K562 (cell line): Measurements from ENCODE around the gene ATXN1. TPM values are rescaled to one million over a fixed set of nuclear protein-coding genes. Genes with fewer than 3 reads are reported as not detected.

Source experiments
- BCOR ChIP-seq: fragments of 450-650 bp; IDR thresholded peaks from 2 replicates; pipeline ENCODE4 v1.6.1; 2016
- CAMTA2 ChIP-seq: fragments of 250-450 bp; sonication (Bioruptor Pico); conservative IDR thresholded peaks from 2 replicates; pipeline ENCODE4 v1.5.1; 2022
- ERF ChIP-seq: fragments of 450-650 bp; formaldehyde crosslinking; IDR thresholded peaks from 2 replicates; pipeline ENCODE4 v1.4.0; 2020; ENCODE audit warnings: mild to moderate bottlenecking, mixed read lengths
- FOXA3 ChIP-seq, 2 experiments: fragments of 450-650 bp in 1 of 2; sonication (generic) in 1 of 2; formaldehyde crosslinking; IDR thresholded peaks in 1 of 2; conservative IDR thresholded peaks in 1 of 2; 2 replicates each; pipeline versions ENCODE4 v1.4.0 to v1.8.0; 2020 to 2022; ENCODE audit warnings: mild to moderate bottlenecking in 2 of 2, missing genetic modification reagents in 1 of 2
- FUS ChIP-seq: fragments of 200-400 bp; formaldehyde crosslinking; optimal IDR thresholded peaks from 2 replicates; pipeline ENCODE3; 2017; ENCODE audit warnings: low read depth, low read length
- GTF2F1 ChIP-seq: IDR thresholded peaks from 2 replicates; pipeline ENCODE4 v1.6.1; 2011; ENCODE audit warnings: low read depth, low read length, improper control_type of control experiment
- MCM5 ChIP-seq: fragments of 450-650 bp; IDR thresholded peaks from 2 replicates; pipeline ENCODE4 v1.6.1; 2016; ENCODE audit warnings: low read depth
- NFE2L1 ChIP-seq: fragments of 450-650 bp; IDR thresholded peaks from 2 replicates; pipeline ENCODE4 v1.6.1; 2016; ENCODE audit warnings: missing genetic modification characterization, low read depth, mild to moderate bottlenecking, missing compliant biosample characterization, moderate library complexity, borderline replicate concordance
- PRMT5 ChIP-seq: sonication (generic); formaldehyde crosslinking; IDR thresholded peaks from 2 replicates; pipeline ENCODE4 v1.5.0; 2020; ENCODE audit warnings: missing genetic modification reagents
- PURB ChIP-seq: sonication (generic); formaldehyde crosslinking; IDR thresholded peaks from 2 replicates; pipeline ENCODE4 v1.9.0; 2021; ENCODE audit warnings: low read depth, mild to moderate bottlenecking, missing genetic modification reagents
- SMC3 ChIP-seq: conservative IDR thresholded peaks from 2 replicates; pipeline ENCODE4 v1.6.1; 2011; ENCODE audit warnings: low read depth, low read length, improper control_type of control experiment; ENCODE audit not compliant: insufficient read depth
- TAF9B ChIP-seq: fragments of 450-650 bp; IDR thresholded peaks from 2 replicates; pipeline ENCODE4 v1.6.1; 2018; ENCODE audit warnings: mild to moderate bottlenecking; ENCODE audit not compliant: partially characterized antibody
- TCF7 ChIP-seq: sonication (generic); IDR thresholded peaks from 2 replicates; pipeline ENCODE4 v1.6.1; 2016; ENCODE audit warnings: antibody characterized with exemption, borderline replicate concordance
- TCF7L2 ChIP-seq: fragments of 150-350 bp; IDR thresholded peaks from 2 replicates; pipeline ENCODE4 v1.6.1; 2016; ENCODE audit warnings: low read depth, mild to moderate bottlenecking, low read length, moderate library complexity
- ZC3H8 ChIP-seq: fragments of 450-650 bp; IDR thresholded peaks from 2 replicates; pipeline ENCODE4 v1.6.1; 2017
- ZKSCAN1 ChIP-seq: fragments of 150-350 bp; IDR thresholded peaks from 2 replicates; pipeline ENCODE4 v1.6.1; 2016; ENCODE audit warnings: low read depth, low read length
- polyA plus RNA-seq, 8 experiments: library from polyadenylated mRNA; depleted of rRNA in 4 of 8; stranded (reverse) in 5 of 8; unstranded in 3 of 8; fragments of >200 nt; fragmentation: Nextera tagmentation in 2 of 8; fragmentation: Illumina TruSeq in 1 of 8; extraction: Ambion mirVana in 2 of 8; extraction: Trizol in 1 of 8; gene quantifications; 2 replicates each; pipeline versions ENCODE4 v1.2.1 to v1.2.3, GENCODE V29; 2011 to 2014; ENCODE audit warnings: inconsistent platforms in 1 of 8, missing spikeins in 1 of 8
- total RNA-seq, 7 experiments: library from RNA; depleted of rRNA in 6 of 7; stranded (reverse); fragments of >200 nt in 6 of 7; fragmentation: Illumina TruSeq in 2 of 7; extraction: Trizol in 2 of 7; gene quantifications; 2 replicates each; pipeline versions ENCODE4 v1.2.1 to v1.2.3, GENCODE V29; 2011 to 2021; ENCODE audit warnings: low replicate concordance in 1 of 7
- TF ChIP-seq, protein P1 (sequence below): sonication (generic); formaldehyde crosslinking; IDR thresholded peaks from 2 replicates; pipeline ENCODE4 v1.8.0; 2022; ENCODE audit warnings: mild to moderate bottlenecking, missing genetic modification reagents, borderline replicate concordance
- TF ChIP-seq, protein P2 (sequence below): fragments of 450-650 bp; IDR thresholded peaks from 2 replicates; pipeline ENCODE4 v1.6.1; 2018; ENCODE audit warnings: mild to moderate bottlenecking, low read depth; ENCODE audit not compliant: partially characterized antibody
- TF ChIP-seq, protein P3 (sequence below): fragments of 250-450 bp; sonication (Bioruptor Pico); IDR thresholded peaks from 2 replicates; pipeline ENCODE4 v1.4.0; 2020; ENCODE audit warnings: mild to moderate bottlenecking
- TF ChIP-seq, protein P4 (sequence below), 2 experiments: fragments of 450-650 bp in 1 of 2; sonication (generic) in 1 of 2; formaldehyde crosslinking; conservative IDR thresholded peaks; 2 replicates each; pipeline versions ENCODE4 v1.4.0 to v1.8.1; 2020 to 2022; ENCODE audit warnings: mild to moderate bottlenecking in 1 of 2, missing genetic modification reagents in 1 of 2
- TF ChIP-seq, protein P5 (sequence below): fragments of 250-450 bp; sonication (Bioruptor Pico); IDR thresholded peaks from 2 replicates; pipeline ENCODE4 v1.4.0; 2020; ENCODE audit warnings: mild to moderate bottlenecking, moderate library complexity

Gene ATXN1
- total and polyA plus RNA-seq, 9 of the 15 experiments (the other 6 are each of a cell fraction or from before 2014, with no cell fraction given), result under 0.01 to 1.2 (median 0.58) TPM

DNA sequence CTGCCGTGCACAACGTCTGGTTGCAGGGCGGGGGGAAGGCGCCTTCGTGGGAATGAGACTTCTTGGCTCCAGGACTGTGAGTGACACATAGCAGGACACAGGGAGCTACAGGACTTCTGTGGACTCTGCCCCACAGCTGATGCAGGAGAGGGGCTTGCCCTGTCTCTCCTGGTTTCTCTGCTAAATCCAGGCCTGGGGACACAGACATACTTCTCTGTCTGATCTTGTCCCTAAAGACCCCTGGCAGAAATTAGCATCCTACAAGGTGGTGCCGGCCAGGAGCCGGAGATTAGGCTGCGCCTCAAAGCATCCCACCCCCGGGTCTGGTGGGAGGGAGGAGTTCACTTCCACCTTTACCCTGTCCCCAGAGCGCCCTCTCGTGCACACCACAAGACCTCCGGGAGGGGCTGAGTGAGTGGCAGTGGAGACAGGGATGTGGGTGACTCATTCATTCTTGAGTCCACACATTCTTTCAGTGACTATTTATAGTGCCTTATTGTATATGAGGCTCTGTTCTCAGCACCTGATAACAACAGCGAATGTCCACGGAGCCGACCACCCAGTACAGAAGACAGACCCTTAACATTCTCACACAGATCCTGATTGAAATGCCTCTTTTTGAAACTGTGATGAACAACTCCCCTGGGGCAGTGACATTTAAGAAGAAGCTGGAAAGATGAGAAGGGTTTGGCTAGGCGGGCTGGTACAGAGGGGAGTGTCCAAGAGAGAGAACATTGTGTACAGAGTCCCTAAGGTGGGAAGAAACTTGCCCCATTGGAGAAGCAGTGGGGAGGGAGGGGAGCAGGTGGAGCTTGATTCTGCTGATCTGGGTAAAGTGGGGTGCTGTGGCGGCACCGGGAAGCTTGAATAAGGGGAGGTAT is 483.9 kb downstream of the ATXN1 start (continued):
- TF ChIP-seq PRMT5 (CRISPR knock-in tag) (no peak), CAMTA2 (CRISPR knock-in tag) (no peak), FOXA3 (CRISPR knock-in tag; conservative IDR thresholded peaks at IDR 0.05 in 1 of 2, IDR thresholded peaks at IDR 0.05 in 1 of 2) (no peak), NFE2L1 (tag) (no peak), PURB (no peak), BCOR (no peak), ZKSCAN1 (0 out of 2 replicates have a peak, but pooled peaks have one; percentile 7), ERF (no peak), ZC3H8 (no peak), TCF7 (no peak; the same call in 1 of the 2 replicates), TAF9B (no peak), TCF7L2 (no peak), SMC3 (peak; percentile 90), GTF2F1 (no peak), MCM5 (no peak), FUS (no peak)
- TF ChIP-seq, protein P1, sequence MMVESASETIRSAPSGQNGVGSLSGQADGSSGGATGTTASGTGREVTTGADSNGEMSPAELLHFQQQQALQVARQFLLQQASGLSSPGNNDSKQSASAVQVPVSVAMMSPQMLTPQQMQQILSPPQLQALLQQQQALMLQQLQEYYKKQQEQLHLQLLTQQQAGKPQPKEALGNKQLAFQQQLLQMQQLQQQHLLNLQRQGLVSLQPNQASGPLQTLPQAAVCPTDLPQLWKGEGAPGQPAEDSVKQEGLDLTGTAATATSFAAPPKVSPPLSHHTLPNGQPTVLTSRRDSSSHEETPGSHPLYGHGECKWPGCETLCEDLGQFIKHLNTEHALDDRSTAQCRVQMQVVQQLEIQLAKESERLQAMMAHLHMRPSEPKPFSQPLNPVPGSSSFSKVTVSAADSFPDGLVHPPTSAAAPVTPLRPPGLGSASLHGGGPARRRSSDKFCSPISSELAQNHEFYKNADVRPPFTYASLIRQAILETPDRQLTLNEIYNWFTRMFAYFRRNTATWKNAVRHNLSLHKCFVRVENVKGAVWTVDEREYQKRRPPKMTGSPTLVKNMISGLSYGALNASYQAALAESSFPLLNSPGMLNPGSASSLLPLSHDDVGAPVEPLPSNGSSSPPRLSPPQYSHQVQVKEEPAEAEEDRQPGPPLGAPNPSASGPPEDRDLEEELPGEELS (CRISPR knock-in tag), result no peak
- TF ChIP-seq, protein P2, sequence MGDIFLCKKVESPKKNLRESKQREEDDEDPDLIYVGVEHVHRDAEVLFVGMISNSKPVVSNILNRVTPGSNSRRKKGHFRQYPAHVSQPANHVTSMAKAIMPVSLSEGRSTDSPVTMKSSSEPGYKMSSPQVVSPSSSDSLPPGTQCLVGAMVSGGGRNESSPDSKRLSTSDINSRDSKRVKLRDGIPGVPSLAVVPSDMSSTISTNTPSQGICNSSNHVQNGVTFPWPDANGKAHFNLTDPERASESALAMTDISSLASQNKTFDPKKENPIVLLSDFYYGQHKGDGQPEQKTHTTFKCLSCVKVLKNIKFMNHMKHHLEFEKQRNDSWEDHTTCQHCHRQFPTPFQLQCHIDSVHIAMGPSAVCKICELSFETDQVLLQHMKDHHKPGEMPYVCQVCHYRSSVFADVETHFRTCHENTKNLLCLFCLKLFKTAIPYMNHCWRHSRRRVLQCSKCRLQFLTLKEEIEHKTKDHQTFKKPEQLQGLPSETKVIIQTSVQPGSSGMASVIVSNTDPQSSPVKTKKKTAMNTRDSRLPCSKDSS, result no peak
- TF ChIP-seq, protein P3, sequence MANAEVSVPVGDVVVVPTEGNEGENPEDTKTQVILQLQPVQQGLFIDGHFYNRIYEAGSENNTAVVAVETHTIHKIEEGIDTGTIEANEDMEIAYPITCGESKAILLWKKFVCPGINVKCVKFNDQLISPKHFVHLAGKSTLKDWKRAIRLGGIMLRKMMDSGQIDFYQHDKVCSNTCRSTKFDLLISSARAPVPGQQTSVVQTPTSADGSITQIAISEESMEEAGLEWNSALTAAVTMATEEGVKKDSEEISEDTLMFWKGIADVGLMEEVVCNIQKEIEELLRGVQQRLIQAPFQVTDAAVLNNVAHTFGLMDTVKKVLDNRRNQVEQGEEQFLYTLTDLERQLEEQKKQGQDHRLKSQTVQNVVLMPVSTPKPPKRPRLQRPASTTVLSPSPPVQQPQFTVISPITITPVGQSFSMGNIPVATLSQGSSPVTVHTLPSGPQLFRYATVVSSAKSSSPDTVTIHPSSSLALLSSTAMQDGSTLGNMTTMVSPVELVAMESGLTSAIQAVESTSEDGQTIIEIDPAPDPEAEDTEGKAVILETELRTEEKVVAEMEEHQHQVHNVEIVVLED (CRISPR knock-in tag), result no peak
- TF ChIP-seq, protein P4, sequence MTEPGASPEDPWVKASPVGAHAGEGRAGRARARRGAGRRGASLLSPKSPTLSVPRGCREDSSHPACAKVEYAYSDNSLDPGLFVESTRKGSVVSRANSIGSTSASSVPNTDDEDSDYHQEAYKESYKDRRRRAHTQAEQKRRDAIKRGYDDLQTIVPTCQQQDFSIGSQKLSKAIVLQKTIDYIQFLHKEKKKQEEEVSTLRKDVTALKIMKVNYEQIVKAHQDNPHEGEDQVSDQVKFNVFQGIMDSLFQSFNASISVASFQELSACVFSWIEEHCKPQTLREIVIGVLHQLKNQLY (CRISPR knock-in tag; conservative IDR thresholded peaks at IDR 0.05), result no peak
- TF ChIP-seq, protein P5, sequence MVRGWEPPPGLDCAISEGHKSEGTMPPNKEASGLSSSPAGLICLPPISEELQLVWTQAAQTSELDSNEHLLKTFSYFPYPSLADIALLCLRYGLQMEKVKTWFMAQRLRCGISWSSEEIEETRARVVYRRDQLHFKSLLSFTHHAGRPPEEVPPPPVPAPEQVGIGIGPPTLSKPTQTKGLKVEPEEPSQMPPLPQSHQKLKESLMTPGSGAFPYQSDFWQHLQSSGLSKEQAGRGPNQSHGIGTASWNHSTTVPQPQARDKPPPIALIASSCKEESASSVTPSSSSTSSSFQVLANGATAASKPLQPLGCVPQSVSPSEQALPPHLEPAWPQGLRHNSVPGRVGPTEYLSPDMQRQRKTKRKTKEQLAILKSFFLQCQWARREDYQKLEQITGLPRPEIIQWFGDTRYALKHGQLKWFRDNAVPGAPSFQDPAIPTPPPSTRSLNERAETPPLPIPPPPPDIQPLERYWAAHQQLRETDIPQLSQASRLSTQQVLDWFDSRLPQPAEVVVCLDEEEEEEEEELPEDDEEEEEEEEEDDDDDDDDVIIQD (CRISPR knock-in tag), result no peak
